Upper lobe of right lung (tissue), 1 donor: ENCODE data around the gene NEO1. TPM values are rescaled to one million over a fixed set of nuclear protein-coding genes. Genes with fewer than 3 reads are reported as not detected.

Source experiments
- ATAC-seq: fragments of 200-7000 bp; cut with Tn5 transposase; one replicate; pipeline ENCODE4 v1.9.1; 2020; ENCODE audit warnings: mild to moderate bottlenecking, moderate library complexity
- DNase-seq: peaks from one replicate; pipeline ENCODE4 v3.0.0-alpha.2; 2020
- H3K27ac ChIP-seq: fragments of 200-600 bp; one replicate; pipeline ENCODE4 v1.8.0; 2022
- H3K27me3 ChIP-seq: fragments of 200-600 bp; one replicate; pipeline ENCODE4 v1.8.0; 2022; ENCODE audit warnings: mild to moderate bottlenecking
- H3K36me3 ChIP-seq: fragments of 200-600 bp; one replicate; pipeline ENCODE4 v1.8.0; 2022
- H3K4me1 ChIP-seq: fragments of 200-600 bp; one replicate; pipeline ENCODE4 v1.8.0; 2022
- H3K4me3 ChIP-seq: fragments of 200-600 bp; one replicate; pipeline ENCODE4 v1.8.0; 2022; ENCODE audit warnings: mild to moderate bottlenecking
- H3K9me3 ChIP-seq: fragments of 200-600 bp; one replicate; pipeline ENCODE4 v1.8.0; 2022
- intact Hi-C: fragments of 100-400 bp; cut with DNase I; formaldehyde crosslinking; loops from one replicate; pipeline ENCODE4 v1.11.0; 2022
- total RNA-seq: library from RNA; stranded (reverse); fragmentation: NEBNext Ultra II Directional; extraction: Animal tissue kit (Norgen Biotek cat#: 25700); gene quantifications from one replicate; pipeline ENCODE4 v1.2.1, GENCODE V29; 2021
- TF ChIP-seq, protein P1 (sequence below): fragments of 200-600 bp; IDR thresholded peaks from one replicate; pipeline ENCODE4 v1.8.0; 2022; ENCODE audit warnings: antibody characterized with exemption
- donor health status: DM: no; HTN: yes; CAD: no; lungs with severe emphysema.

The NEO1 gene
- total RNA-seq, 1 donor from 2014 or later = 44.8 TPM

DNA sequence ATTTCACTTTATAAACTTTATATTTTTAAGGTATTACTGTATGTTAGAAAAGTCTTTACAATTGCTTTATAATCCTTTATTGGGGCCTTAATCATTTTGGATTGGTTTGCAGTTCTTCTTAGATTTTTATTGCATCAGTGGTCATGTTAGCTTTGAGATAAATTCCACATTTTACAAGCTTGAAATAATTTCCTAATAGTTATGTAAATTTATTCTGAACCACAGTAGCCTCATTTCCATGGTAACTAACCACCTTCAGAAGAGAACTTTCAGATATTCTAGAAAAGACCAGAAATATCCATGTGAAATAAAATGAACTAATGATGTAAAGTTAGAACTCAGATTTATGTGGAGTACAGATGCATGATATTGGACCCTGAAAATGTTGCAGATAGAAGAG is 94.2 kb downstream of the NEO1 start:
- no peaks in the 10 kb centered on the region for H3K4me1 ChIP-seq
- H3K27me3 ChIP-seq = no peaks in the 10 kb centered on the region
- ATAC-seq = no peak
- no peaks in the 10 kb centered on the region for H3K36me3 ChIP-seq
- intact Hi-C loops = no loop called here
- no peak overlapping the region for H3K4me3 ChIP-seq
- H3K9me3 ChIP-seq = no peaks in the 10 kb centered on the region
- TF ChIP-seq, protein P1, sequence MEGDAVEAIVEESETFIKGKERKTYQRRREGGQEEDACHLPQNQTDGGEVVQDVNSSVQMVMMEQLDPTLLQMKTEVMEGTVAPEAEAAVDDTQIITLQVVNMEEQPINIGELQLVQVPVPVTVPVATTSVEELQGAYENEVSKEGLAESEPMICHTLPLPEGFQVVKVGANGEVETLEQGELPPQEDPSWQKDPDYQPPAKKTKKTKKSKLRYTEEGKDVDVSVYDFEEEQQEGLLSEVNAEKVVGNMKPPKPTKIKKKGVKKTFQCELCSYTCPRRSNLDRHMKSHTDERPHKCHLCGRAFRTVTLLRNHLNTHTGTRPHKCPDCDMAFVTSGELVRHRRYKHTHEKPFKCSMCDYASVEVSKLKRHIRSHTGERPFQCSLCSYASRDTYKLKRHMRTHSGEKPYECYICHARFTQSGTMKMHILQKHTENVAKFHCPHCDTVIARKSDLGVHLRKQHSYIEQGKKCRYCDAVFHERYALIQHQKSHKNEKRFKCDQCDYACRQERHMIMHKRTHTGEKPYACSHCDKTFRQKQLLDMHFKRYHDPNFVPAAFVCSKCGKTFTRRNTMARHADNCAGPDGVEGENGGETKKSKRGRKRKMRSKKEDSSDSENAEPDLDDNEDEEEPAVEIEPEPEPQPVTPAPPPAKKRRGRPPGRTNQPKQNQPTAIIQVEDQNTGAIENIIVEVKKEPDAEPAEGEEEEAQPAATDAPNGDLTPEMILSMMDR = no peak
- no peak overlapping the region for H3K27ac ChIP-seq
- no peak for DNase-seq

DNA sequence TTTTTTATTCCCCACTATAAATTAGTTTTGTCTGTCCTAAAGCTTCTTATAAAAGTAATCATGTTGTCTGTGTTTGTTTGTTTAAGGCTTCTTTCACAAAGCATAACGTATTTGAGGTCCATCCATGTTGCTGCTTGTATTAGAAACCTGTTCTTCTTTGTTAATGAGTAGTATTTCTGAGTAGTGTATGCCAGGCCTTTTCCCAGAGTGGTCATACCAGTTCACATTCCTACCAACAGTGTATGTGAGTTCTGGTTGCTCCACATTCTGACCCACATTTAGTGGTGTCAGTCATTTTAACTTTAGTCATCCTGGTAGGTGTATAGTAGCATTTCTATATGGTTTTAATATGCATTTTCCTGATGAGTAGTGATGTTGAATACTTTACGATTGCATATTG is 98.6 kb downstream of the NEO1 start:
- H3K4me1 ChIP-seq = no peaks in the 10 kb centered on the region
- no peak for DNase-seq
- TF ChIP-seq, protein P1 = no peak
- H3K4me3 ChIP-seq = no peak overlapping the region
- intact Hi-C loops = no loop called here
- no peak overlapping the region for H3K27ac ChIP-seq
- H3K36me3 ChIP-seq = no peaks in the 10 kb centered on the region
- H3K27me3 ChIP-seq = no peaks in the 10 kb centered on the region
- no peak for ATAC-seq
- no peaks in the 10 kb centered on the region for H3K9me3 ChIP-seq

DNA sequence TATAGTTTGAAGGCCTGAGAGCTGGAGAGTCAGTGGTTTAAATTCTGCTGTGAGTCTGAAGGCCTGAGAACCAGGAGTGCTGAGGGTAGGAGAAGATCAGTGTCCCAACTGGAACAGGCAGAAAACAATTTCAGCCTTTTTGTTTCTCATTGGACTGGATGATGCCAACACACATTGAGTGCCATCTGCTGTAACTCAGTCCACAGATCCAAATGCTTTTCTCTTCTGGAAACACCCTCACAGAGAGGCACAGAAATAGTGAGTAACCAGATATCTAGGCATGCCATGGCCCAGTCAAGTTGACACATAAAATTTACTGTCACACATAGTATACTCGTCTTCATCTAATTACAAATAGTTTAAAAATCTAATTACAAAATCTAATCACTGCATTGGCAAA is 100.8 kb downstream of the NEO1 start:
- Histone ChIP-seq H3K36me3 (no peaks in the 10 kb centered on the region), H3K9me3 (no peaks in the 10 kb centered on the region), H3K27me3 (no peaks in the 10 kb centered on the region), H3K4me3 (no peak overlapping the region), H3K4me1 (no peaks in the 10 kb centered on the region), H3K27ac (no peak overlapping the region)
- DNase-seq (no peak), ATAC-seq (no peak)
- TF ChIP-seq, protein P1 = no peak
- intact Hi-C loops = no loop called here

DNA sequence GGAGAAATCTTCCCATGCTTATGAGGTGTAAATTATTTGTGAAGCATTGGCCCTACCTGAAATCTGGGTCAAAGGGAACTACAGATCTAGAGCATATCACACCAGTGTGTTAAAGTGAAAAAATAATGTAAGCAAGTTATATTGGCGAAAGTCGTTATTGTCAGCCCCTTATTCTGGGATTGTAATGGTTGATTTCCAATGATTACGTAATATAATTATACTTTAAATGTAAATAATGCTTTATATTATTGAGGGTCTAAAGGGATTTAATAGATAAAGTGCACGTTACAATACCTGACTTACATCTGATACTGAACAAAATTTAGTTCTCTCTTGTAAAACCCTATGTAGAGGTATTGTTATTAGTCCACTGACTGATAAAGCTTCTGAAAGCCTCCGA is 101.2 kb downstream of the NEO1 start:
- intact Hi-C loops = no loop called here
- H3K9me3 ChIP-seq = no peaks in the 10 kb centered on the region
- H3K27ac ChIP-seq = no peak overlapping the region
- TF ChIP-seq, protein P1 = no peak
- H3K4me1 ChIP-seq = no peaks in the 10 kb centered on the region
- DNase-seq (no peak), ATAC-seq (no peak)
- no peaks in the 10 kb centered on the region for H3K36me3 ChIP-seq
- no peaks in the 10 kb centered on the region for H3K27me3 ChIP-seq
- no peak overlapping the region for H3K4me3 ChIP-seq

DNA sequence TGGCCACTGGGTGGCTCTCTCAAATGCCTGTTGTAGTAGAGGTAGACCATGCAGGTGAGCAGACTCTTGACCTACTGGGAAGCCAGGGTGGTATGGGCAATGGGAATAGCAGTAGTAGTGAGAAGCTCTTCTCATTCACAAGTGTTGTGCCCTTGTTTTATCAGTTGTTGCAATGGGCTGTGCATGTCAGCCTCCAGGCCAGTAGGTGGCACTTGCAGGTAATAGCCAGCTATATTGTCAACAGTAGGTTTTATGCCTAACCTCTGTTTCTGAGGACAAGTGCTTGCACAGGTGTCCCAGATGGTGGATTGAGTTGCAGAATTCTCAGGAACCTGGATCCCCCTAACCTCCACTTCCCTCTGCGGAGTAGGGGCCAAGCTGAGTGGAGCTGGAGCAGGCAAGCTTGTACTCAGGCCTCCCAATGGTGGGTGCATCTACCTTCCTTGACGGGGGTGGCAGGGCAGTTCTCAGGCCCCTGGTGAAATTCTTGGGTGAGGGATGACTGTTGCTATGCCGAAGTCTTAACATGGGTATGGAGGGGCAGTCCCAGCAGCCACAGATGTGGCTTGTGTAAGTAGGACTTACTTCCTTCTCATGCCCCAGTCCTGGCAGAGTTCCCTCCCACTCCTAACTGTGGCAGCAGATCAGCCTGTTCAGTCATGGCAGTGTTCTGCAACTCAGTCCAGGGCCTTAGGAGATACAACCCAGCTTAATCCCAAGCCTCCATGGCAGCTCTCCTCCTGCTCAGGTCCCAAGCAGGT is 104.3 kb downstream of the NEO1 start:
- ATAC-seq = peak; percentile 41
- Histone ChIP-seq H3K27ac (no peak overlapping the region), H3K4me3 (no peak overlapping the region), H3K27me3 (no peaks in the 10 kb centered on the region), H3K36me3 (no peaks in the 10 kb centered on the region), H3K9me3 (no peaks in the 10 kb centered on the region), H3K4me1 (no peaks in the 10 kb centered on the region)
- TF ChIP-seq, protein P1 = no peak
- DNase-seq = no peak
- intact Hi-C loops = no loop called here

DNA sequence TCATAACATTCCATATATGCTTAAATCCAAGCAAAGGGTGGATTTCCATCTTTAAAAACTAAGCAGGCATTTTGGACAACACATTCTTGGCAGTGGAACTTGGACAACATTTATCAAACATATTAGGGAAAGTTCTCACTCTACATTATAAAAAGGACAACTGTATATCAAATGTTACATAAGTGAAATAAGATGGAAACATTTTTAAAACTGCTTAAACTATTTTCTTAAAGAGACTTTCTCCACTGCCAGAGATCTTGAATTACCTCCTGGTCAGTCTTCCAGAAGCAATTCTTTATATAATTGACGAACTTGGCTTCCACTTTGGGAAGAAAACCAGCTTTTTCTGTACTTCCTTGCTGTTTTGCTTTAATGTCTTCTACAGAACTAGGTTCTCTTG is 109.3 kb downstream of the NEO1 start:
- intact Hi-C loops = no loop called here
- no peak overlapping the region for H3K4me3 ChIP-seq

More for the DNA sequence above, 109.3 kb downstream of the NEO1 start:
- TF ChIP-seq, protein P1 = no peak
- no peak for ATAC-seq
- DNase-seq = no peak
- H3K4me1 ChIP-seq = no peaks in the 10 kb centered on the region
- H3K27ac ChIP-seq = no peak overlapping the region
- H3K9me3 ChIP-seq = no peaks in the 10 kb centered on the region
- H3K27me3 ChIP-seq = no peaks in the 10 kb centered on the region
- H3K36me3 ChIP-seq = no peaks in the 10 kb centered on the region
